ENCODE measurements around the gene SPECC1.
"Not testable (repeated sequence)": the region's sequence is repeated elsewhere in the genome, so short reads cannot be mapped to it uniquely, and the experiment has no call there.

SPECC1 gene

GRCh38 chr17:20187049-20187448 lies 177.9 kb downstream of the SPECC1 start:
- no peak for DNase-seq

DNA sequence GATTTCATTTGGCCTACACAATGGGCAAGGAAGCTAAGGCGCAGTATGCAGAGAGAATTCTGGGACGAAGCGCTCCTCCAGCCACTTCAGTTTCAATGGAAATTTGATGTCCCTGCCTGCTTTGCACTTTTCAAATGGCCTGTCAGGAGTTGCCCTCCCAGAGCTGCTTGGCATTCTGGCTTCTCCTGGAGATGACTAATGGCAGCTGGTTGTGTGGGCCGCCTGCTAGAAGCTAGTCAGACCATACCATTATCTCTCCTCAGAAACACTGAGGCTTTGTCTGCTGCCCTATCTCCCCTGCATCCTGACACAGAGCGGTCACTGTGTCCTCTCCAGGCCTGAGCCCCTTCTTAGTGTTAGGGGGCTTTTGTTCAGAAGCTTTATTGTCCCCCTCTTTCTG lies 180.1 kb downstream of the SPECC1 start:
- DNase-seq: no peak

DNA sequence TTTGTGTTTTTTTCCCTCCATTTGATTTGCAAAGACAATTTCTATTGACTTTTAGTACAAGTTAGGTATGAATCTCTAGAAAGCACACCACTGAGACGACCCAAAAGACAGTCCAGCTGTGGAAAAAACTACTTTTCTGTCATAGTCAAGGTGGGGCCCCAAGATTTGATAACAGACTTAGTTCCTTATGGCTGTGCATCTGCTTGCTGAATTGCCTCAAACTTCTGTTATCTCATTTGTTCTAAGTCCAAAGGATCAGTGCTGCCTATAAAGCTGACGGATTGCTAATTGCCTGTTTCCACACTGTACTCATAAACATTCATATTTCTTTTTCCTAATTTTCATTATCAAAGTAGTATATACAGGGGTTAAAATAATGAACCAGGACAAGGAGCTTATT lies 180.8 kb downstream of the SPECC1 start:
- no peak for DNase-seq

GRCh38 chr17:20190605-20191004 lies 181.4 kb downstream of the SPECC1 start:
- DNase-seq: no peak

DNA sequence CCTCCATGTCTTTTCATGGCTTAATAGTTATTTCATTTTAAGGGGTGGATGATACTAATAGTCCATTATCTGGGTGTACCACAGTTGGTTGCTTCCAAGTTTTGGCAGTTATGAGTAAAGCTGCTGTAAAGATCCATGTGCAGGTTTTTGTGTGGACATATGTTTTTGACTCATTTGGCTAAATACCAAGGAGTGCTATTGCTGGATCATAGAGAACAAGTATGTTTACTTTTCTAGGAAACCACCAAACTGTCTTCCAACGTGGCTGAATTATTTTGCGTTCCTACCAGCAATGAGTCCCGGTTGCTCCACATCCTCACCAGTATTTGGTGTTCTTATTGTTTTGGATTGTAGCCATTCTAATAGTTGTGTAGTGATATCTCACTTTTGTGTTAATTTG lies 181.9 kb downstream of the SPECC1 start:
- DNase-seq: no peak

DNA sequence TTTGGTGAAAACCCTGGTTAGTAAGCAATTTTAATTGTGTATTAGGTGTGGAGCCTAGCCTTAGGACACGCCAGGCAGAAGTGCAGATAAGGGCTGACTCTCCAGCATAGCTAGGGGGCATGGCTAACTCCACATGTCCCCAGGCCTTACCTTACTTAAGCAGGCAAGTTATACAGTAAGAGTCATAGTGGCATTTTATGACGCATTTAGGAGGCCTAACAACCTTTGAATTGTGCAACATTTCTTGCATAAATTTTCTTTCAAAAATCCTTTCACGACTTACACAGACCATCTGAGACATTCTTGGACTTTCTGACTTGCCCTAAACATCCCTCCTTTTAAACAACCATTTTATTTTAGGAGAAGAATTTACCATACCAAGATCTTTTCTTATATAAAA lies 187.1 kb downstream of the SPECC1 start:
- not testable (repeated sequence) for DNase-seq

GRCh38 chr17:20197272-20197926 lies 188.2 kb downstream of the SPECC1 start:
- DNase-seq: no peak

DNA sequence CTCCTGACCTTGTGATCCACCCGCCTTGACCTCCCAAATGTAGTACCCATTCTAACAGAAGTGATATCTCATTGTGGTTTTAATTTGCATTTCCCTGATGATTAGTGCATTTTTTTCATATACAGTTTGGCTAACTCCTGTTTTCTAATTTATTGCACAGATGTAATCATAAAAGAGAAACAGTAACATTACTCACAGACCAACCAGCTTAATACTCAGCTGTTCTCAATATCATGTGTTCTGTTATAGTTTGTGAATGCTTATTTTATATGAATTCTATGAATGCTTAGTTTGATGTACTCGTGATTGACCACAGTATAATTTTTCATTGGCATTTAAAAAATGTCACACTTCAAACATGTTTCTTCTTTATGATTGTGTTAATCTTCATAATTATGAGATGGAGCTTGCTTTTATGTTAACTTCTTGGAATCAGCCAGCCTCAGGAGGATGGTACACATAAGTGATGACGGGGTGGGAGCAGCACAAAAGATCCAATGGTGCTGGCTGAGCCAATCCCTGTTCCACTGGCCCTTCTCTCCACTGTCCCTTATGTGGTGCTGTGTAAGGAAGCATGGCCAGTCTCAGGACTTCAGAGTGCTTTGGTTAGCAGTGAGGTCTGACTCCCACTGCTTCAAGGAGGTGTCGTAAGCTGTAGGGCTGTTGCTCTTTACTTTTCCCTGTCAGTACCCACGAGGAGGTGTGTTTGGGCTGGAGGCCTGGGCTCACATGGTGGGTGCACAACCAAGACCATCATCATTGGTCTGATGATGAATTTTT lies 191.0 kb downstream of the SPECC1 start:
- DNase-seq: no peak

DNA sequence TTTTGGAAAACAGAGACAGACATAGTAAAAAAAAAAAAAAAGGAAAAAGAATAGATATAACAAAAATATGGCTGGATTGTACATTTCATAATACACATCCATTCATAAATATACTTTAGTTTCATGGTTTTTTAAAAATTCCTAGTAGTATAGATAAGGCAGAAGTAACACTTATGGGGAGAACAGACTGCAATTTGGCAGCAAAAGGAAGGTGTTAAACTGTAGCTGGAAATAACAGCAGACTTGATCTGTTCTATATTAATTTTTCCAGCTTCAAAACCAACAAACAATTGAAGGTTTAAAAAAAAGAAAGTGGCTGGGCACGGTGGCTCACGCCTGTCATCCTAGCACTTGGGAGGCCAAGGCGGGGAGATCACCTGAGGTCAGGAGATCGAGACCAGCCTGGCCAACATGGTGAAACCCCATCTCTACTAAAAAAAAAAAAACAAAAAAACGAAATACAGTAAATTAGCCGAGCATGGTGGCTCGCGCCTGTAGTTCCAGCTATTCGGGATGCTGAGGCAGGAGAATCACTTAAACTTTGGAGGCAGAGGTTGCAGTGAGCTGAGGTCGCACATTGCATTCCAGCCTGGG lies 191.8 kb downstream of the SPECC1 start:
- DNase-seq: no peak

DNA sequence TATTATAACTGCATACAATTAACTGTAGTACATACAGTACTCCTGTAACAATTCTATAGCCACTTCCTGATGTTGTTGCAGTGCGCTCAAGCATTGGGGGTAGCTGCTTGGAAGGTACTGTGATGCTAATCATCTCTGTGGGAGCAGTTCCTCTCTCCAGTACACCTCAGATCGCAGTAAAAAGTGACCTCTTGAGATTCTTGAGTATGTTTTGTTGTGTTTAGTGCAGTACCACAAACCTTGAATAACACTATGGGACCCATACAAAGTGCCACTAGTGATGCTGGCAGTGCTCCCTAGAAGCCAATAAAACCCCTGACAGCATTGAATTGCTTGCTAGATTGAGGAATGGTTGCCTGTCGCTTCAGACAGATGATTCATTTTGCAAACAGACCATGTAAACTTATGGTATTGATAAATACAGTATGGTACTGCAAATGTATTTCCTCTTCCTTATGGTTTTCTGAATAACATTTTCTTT lies 193.0 kb downstream of the SPECC1 start:
- no peak for DNase-seq

DNA sequence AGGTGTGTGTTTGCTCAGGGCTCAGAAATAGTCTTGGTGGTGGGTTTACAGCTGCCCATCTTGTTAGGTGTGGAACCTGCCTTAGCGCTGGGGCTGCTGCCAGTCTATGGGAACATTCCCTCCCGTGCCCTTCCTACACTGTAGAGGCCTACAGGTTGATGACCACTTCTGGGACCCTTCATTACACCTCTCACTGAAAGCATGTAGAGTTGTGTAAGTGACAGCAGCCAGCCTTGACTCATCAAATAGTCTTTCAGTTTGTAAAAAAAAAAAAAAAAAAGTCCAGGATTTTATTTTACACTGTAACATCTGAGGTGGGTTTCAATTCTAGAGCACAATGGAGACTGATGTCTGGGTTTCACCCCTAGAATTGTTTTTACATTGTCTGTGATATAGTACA lies 193.9 kb downstream of the SPECC1 start:
- no peak for DNase-seq

DNA sequence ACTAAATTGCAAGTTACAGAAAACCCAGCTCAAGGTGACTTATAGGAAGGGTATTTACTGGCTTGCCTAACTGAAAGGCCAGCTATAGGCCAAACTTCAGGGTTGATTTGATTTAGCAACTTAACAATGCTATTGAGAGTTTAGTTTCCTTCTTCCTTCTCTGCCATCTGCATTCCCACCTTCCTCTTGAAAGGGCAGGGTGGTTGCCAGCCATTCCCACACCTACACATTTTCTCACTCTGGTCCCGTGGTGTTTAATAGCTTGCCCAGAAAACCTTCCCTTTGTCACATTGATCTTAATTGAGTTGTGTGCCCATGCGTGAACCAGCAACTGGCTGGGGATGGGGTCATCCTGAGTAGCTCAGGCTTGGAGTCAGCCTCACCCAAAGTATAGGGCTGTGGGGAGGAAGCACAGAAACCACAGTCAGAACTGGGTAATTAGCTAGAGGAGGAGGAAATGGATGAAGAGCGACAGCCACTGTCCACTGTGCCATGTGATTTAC lies 194.7 kb downstream of the SPECC1 start:
- no peak for DNase-seq

DNA sequence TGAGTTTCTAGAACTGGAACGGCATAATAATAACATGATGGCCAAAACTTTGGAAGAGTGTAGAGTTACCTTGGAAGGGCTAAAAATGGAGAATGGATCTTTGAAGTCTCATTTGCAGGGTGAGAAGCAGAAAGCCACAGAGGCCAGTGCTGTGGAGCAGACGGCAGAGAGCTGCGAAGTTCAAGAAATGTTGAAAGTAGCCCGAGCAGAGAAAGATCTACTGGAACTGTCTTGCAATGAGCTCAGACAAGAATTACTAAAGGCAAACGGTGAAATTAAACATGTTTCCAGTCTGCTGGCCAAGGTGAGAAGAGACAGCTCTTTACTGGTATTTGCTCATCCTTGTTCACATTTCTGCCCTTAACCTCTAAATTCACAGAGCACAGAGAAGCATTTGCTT lies 196.4 kb downstream of the SPECC1 start:
- no peak for DNase-seq

DNA sequence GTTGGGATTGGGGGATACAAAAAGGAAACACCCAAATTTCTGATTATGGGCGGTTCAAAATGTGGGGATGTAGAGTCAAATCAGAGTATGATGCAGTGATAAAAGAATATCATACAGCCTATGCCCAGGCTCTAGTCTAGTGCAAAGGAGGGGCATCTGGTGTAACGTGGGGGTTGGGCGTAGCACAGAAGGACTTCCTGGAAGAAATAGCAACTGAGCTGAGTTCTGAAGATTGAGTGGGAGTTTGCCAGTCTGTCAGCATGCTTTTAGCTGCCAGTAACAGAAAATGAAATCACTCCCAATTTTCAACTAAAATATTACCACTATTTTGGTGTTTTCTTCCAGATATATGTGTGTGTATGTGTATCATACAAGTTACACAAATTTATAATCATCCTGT lies 196.9 kb downstream of the SPECC1 start:
- no peak for DNase-seq

GRCh38 chr17:20206591-20206990 lies 197.4 kb downstream of the SPECC1 start:
- DNase-seq: no peak

- no peak for DNase-seq
Measured at GRCh38 chr17:20207262-20207985, 198.3 kb downstream of the SPECC1 start.

GRCh38 chr17:20208717-20209116 lies 199.6 kb downstream of the SPECC1 start:
- DNase-seq: no peak

DNA sequence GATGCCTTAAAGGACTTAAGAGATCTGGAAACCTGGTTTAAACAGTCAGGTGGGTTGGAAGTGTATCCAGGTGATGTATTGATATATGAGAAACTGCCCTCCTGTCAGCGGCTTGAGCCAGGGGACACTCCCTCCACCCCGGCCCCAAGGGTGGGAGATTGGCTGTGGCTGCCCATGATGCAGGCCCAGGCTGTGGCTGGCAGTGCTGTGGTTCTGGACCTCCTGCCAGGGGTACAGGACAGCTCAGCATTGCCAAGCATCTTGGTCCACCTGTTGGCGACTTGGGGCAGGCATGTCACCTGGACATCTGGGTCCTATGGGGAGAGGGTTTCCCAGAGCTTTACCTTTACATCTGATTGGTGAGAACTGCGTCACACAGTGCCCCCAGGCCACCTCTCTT lies 201.0 kb downstream of the SPECC1 start:
- DNase-seq: no peak

GRCh38 chr17:20210614-20211013 lies 201.5 kb downstream of the SPECC1 start:
- DNase-seq: no peak

DNA sequence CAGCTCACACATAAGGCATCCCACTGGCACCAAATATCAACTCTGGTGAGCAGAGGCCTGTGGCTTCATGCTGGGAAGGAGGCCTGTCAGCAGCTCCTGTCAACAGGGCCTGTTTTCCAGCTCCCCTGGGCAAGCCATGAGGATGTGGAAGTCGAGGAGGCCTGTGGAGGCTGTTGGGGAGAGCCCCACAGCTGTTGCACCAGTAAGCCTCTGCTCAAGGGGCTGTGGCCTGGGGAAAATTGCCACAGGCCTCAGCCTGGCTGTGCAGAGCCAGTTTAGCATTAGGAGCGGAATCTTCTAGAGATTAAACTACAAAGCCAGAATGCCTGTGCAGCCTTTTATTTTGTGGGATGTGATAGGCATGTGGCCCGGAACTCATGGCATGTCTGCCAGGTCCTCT lies 202.1 kb downstream of the SPECC1 start:
- DNase-seq: no peak

- DNase-seq: no peak
Measured at GRCh38 chr17:20213449-20213848, 204.3 kb downstream of the SPECC1 start.

DNA sequence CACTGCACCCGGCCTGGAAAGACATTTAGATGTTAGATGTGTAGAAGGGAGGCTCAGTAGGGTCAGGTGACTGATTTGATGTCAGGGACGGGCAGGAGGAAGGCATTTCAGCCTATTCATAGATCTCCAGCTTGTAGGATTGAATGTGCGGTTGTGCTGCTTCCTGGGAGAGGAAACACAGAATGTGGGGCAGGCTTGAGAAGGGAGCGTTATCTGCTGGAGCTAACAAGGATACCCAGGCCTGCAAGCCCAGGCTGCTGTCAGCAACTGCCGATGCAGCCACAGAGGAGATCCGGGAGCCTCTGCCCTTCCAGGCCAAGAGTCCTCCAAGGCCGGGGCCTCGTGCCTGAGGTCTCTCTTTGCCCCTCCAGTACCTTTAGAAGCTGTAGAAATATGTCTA lies 205.6 kb downstream of the SPECC1 start:
- no peak for DNase-seq

DNA sequence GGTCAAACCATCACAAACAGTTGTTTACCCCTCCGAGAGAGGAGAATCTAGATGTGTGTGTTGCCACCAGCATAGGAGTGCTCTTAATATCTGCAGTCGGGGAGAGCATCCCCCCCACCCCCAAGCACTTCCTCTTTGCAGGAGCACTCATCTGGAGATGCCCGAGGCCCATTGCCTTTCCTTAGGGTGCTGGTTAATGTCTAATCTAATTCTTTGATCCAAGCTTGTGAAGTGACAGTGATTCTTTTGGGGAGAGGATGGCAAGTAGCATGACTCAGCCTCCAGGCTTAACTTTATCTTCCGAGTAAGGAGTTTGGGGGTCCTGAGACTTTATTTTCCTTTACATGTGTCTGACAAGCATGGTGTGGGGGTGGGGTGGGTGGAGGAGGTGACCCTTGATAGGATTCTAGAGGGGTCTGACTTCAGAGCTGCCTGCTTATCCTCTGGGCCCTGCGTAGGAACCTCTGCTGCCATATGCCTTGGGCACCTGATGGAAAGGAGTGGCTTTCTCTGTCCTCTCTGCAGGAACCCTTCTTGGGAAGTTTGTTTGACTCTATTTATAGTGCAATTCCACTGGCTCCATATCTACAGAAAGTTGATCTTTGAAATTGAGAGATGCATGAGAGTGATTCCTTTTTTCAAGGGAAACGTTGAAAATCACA lies 207.1 kb downstream of the SPECC1 start:
- no peak for DNase-seq
